Stimulated activated CD4-positive, alpha-beta T cell treated with anti-CD3 and anti-CD28 coated beads, Interleukin-1b, Interleukin-23, amount 100 ng/mL, for 1 hour (primary cell): ENCODE data around the gene SCEL.
"Not testable (repeated sequence)": the region's sequence is repeated elsewhere in the genome, so short reads cannot be mapped to it uniquely, and the experiment has no call there.

ENCODE experiments used
- DNase-seq, 2 donors: peaks; one replicate each; pipeline ENCODE4 v3.0.0-alpha.2; 2020; ENCODE audit warnings: low read depth in 2 of 2

SCEL gene, protein sequence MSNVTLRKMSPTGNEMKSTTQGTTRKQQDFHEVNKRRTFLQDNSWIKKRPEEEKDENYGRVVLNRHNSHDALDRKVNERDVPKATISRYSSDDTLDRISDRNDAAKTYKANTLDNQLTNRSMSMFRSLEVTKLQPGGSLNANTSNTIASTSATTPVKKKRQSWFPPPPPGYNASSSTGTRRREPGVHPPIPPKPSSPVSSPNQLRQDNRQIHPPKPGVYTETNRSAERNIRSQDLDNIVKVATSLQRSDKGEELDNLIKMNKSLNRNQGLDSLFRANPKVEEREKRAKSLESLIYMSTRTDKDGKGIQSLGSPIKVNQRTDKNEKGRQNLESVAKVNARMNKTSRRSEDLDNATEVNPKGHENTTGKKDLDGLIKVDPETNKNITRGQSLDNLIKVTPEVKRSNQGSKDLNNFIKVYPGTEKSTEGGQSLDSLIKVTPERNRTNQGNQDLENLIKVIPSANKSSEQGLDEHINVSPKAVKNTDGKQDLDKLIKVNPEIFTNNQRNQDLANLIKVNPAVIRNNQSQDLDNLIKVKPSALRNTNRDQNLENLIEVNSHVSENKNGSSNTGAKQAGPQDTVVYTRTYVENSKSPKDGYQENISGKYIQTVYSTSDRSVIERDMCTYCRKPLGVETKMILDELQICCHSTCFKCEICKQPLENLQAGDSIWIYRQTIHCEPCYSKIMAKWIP

DNA sequence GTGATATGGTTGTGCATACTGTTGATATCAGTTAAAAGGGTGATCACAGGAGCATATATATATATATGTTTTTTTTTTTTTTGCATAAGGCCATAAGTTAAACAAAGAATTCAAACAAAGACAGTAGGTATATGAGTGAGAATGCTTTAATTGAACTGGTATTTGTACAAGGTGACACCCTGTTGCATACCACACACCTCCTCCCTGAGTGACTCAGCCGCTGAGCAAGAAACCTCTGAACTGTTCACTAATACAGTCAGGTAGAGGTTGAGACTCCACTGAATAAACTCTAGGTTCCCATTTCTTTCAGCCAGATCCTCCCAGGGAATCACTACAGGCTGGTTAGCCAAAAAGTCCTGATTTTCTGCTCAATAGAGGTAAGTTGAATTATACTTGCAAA, at the start of gene SCEL:
SCEL (plus strand) TSS at position 259 of the 400 bp plus-strand sequence. CDS start 20,170 bp downstream, outside the sequence.
- no peak for DNase-seq

DNA sequence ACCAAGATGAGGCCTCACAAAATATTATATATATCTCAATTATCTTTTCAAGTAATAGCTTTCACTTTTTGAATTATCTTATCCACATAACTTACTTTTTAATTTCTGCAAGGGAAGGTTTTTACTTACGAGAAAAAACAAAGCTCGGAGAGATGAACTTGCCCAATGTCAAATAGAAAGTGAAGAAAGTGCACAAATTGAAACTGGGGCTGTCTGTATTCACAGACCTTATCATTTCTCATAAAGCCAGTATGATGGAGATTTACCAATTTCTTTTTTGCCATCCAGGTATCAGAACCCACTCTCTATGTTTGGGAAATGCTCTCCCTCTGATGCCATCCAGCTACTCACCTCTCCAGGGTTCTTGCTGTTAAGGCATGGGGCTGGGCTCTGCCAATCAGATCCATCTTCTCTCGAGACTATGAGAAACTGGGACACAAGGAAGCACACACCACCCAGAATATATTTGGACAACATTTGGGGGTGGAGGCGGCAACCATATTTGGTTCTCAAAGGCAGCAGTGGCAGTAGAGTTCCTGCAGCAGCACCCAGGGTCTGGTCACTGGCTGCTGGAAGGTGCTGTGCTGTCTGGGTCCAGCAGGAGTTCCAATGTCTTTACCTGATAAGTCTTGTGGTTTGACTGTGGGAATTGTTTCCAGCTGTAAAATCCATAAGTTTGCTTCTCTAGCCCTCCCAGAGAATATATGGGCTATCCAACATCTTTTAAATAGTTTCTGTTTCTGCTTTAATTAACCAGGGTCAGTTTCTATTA, 45.8 kb upstream of the SCEL start:
- DNase-seq = no peak

DNA sequence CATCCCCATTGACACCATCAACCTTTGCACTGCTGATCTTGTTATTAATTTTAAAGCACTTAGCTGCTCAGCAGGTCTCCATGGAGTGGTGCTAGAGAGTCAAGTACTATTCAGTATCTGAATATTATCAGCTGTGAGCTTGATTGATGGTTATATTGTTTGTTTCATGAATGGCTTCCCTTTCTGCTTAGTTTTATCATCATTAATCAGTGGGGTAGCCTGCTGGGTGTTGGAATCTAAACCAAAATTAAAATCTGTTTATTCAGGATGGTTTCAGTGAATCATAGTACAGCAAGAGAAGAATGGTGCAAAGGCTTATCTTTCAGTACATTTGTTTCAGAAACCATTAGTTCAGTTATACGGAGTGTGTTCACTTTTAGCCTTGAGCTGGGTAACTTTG, 42.5 kb upstream of the SCEL start:
- DNase-seq = no peak

DNA sequence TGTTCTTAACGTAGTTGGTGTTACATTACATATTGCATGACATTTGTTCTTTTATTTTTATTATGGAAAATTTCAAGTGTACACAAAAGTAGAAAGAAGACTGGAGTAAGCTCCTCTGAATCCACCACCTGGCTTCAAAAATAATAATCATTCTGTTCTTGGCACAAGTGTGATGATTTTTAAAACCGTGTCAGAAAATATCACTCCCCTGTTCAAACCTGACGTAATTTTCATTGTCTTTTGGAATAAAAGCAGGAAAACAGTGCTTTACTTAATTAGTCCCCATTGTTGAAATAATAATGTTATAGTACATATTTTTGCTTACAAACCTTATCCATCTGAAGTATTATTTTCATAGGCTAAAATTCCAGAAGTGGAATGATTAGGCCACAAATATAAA, 41.3 kb upstream of the SCEL start:
- no peak for DNase-seq

DNA sequence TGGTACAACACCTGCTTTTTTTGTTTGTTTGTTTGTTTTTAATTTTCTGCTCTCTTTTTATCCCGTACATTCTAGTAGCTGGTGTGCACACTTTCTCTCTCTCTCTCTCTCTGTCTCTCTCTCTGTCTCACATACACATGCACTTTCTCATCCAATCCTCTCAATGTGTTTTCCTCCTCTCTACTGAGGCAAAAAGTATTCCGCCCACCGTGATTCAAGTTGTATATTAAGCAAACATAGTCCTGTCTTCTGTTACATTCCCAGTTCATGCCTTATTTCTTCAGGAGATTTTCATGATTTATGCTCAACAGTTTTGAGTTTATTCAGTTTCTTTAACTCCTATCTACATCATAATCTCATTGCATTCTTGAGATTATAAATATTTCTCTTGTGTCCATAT, 38.2 kb upstream of the SCEL start:
- no peak for DNase-seq

DNA sequence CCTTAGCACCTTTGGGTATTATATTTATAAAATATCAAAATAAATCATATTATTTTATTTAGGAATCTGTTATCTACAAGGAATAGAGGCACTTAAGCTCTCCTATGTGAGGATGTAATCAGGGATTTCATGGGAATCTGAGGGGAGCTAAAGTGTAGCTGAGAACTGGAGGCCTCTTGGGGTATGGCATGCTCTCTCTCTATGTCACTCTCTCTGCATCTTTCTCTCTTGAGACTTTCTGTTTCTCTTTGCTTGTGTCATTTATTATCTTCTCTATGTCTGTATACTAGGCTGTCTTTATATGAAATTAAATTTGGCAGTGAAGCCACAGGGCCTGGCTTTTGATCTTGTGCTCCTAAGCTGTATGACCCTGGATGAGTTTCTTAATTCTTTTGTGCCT, 37.7 kb upstream of the SCEL start:
- no peak for DNase-seq

DNA sequence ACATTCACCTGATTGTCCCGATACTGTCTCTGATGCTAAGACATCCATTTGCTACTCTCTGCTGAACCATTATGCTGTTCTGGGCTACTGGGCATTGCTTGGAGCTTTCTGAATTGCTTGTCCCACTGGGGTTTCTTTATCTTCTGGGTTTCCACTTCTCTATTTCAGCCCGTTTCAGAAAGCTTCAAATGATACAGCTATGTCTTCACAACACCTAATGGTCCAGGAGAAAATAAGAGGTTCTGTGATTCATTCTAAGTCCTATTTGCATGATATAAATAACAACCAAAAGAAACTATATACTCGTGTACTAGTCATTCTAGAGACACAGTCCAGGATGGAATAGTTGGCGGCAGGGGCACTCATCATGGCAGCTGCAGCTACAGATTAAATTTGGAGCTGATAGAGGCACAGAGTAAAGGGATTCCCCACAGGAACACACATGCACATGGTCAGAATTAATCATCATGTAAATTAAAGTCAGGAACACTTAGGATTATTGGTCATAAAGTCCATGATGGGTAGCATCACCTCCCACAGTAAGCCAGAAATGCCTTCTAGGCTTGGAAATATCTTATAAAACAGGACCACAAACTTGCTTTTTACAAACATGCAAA, 33.3 kb upstream of the SCEL start:
- no peak for DNase-seq

DNA sequence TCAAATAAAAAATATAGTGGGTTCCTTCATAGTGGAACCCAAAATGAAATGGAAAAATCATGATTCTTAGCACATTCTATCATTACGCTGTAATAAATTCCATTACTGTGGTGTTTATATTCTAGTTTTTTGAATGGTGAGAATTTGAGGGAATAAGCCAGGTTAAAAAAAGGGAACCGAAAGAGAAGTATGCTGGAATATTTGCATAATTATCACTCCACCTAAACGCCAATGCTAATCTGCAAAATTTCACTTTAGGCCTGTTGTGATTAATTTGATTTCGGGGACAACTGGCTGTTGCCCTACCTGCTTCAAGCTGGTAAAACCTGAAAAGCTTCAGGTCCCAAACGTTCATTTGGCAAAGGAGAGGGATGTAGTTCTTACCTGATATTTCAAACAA, 32.1 kb upstream of the SCEL start:
- no peak for DNase-seq

DNA sequence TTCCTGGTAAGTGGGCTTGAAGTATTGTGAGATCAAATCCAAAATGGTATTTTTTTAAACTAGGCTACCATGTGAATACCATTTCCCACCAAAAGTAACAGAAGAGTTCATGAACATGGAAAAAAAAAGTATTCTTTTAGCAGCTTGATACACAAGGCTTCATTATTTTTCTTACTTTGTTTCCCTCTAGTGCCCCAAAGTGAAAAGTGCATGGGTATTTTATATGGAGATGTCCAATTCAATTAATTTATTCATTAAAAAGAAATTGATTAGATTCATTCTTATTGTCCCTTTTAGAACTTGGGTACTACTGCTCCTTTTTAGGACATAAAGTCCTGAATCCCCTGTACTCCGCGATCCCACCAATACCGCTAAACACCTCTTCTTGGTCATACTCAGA, 28.6 kb upstream of the SCEL start:
- DNase-seq = no peak

DNA sequence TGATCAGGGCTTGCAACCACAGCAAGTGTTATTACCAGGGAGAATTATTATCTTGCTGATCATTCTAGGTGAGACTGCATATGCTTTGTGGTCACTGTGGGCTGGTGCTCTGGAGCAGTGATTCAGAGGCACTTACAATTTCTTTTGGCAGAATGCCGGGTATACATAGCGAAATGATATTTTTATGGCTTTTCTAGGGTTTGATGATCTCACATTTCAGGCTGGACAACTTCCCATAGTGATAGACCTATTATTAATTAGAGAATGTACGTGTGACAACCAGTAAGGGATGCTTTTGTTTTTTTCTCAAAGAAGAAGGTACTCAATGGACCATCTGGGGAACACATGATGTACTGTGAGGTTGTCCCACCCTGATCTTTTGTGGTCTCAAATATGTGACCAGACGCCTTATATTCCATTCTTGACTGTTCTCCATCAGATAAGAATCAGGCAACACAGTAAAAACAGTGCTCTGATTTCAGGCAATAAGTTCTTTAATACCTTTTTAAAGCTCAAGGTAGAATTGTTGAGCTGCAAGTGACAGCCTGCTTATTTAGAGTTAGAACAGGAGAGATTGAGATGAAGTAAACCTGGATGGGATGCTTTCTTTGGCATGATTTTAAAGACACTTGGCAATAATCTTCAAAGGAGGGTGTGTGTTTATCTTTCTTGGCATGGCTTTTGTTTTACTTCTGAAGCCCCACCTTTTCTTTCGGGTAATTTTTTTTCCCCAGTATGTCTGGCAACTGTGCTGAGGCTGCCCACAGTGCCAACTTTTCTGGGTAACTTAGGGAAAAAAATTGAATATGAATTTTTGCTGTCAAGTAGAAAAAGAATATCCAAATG, 27.4 kb upstream of the SCEL start:
- no peak for DNase-seq

DNA sequence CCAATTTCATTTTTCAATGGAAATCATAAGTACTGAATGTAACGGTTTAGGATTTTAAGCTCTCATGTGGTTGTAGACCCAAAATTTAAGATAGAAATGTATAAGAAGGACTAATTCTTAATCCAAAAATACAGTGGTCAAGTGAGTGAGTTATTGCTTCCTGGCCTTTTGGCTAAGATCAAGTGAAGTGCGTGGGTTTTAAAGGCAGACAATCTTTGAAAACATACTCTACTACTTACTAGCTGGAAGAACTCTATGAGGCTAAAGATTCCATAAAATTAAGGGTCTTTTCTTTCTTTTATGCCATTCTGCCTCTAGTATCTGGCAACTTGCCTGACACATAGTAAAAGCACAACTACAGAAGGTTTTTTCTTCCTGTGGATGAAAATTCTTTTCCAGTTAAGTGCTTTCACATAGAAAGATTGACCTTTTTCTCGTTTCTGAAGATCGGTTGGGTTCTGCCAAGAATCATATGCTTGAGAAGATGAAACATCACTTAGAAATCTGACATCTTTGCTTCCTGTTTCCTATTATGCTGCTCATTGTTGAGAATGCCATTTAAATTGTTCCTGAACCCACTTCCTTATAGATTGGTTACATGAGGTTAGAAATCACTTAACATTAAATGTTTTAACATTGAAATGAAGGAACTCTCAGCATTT, 26.4 kb upstream of the SCEL start:
- DNase-seq = no peak

DNA sequence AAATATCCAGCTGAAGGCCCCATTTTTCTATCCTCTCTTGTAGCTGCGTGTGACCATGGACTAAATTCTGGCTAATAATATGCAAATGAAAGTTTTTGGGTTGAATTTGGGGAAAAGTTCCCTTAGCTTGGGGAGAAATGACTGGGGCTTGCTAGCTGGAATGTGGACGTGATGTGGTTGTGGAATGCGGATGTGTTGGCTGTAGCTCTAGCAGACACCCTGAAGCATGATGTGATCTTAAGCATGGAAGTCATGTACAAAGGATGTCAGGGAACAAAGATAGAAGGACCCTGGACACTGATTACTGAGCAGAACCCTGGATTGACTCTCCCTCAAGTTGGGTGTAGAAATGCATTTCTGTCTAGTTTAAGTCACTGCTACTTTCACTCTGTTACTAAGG, 25.4 kb upstream of the SCEL start:
- DNase-seq = no peak

DNA sequence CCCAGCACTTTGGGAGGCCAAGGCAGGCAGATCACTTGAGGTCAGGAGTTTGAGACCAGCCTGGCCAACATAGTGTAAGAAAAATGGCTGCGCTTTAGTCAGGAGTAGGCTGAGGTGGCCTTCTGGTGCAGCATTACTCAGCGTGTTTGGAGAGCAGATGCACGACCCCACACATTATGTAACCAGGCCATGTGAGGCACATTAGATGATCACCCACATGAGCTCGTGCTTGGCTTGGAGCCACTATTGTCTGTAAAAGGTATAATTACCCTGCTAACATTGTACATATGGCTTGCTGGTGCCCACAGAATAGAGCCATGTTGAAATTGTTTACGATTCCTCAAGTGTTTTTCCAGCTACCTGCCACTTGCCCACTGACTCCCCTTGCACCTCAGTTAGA, 24.0 kb upstream of the SCEL start:
- DNase-seq = no peak

DNA sequence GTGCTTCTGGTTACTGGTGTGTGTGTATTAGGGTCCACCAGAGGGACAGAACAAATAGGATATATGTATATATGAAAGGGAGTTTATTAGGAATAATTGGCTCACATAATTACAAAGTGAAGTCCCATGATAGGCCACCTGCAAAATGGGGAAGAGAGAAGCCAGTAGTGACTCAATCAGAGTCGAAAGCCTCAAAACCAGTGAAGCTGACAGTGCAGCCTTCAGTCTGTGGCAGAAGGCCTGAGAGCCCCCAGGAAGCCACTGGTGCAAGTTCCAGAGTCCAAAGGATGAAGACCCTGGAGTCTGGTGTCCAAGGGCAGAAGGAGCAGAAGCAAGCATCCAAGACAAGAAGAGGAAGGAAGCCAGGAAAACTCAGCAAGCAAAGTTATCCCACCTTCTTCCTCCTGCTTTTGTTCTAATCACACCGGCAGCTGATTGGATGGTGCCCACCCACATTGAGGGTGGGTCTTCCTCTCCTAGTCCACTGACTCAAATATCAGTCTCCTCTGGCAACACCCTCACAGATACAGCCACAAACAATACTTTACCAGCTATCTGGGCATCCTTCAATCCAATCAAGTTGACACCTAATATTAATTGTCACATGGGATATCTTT, 21.7 kb upstream of the SCEL start:
- no peak for DNase-seq

DNA sequence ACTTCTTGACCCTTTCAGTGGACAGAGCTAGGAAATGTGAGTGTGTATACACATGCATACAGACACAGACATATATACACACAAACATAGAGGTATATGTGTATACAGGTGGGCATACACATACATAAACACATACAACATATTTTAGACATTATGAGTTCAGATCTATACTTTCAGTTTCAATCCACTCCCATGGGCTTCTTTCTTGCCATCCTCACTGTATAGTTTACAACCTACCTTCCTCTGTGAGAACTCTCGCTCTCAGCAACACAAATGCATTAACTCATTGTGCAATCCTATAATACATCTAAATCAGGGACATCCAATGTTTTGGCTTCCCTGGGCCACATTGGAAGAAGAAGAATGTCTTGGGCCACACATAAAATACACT, 21.2 kb upstream of the SCEL start:
- DNase-seq = no peak

DNA sequence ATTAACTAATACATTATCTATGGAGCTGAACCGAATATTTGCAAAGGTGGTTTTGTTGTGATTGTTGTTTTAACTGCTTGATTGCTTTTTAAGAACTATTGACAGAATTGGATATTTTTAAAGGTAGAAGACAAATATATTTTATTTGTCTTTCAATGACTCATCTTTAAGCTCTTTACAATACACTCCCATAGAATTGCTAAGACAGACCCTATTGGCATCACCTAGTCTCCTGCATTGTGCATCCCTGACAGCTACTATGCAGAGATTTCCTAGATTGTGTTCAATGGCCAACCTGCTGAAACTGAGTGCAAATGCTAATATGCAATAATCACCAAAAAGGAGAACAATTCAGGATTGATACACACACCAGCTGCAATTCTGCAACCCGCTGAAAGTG, 19.7 kb upstream of the SCEL start:
- DNase-seq = no peak

DNA sequence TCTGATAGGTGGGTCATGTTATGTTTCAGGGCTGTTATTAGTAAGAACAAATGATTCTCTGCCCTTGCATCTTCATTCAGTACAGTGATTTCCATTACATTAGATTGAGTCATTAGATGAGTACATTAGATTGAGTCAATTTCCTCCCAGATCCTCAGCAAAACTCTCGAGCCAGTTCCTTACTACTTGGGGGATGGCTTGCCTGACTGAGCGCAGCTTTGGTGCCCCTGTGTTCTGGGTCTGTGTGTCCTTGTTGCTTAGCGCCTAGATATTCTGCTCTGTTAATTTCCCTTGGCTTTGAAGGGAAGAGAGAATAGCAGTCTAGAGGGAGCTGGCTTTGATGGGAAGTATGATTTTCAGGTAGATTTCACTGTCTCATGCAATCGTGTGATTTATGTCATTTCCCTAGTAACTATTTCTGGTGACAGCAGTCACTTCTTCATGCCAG, 19.1 kb upstream of the SCEL start:
- DNase-seq = no peak

DNA sequence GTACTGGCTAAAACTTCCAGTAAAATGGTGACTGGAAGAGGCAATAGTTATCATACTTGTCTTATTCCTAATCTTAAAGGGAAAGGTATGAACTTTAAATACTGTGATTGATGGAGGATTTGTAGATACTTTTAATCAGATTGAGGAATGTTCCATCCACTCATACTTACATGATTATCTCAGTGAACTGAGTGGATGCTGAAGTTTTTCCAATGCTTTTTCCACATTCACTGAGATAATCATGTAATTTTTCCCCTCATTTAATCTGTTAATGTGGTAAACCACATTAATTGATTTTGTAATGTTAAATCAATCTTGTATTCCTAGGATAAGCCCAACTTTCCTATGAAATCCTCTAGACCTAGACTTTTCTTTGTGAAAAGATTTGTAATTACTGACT, 17.2 kb upstream of the SCEL start:
- DNase-seq = no peak

DNA sequence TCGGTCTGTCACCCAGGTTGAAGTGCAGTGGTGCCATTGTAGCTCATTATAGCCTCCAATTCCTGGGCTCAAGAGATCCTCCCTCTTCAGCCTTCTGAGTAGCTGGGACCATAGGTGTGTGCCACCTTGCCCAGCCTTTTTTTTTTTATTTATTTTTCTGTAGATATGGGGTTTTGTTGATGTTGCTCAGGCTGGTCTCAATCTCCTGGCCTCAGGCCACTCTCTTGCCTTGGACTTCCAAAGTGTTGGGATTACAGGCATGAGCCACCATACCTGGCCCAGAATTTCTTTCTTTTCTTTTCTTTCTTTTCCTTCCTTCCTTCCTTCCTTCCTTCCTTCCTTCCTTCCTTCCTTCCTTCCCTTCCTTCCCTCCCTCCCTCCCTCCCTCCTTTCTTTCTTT, 16.1 kb upstream of the SCEL start:
- DNase-seq = not testable (repeated sequence)

DNA sequence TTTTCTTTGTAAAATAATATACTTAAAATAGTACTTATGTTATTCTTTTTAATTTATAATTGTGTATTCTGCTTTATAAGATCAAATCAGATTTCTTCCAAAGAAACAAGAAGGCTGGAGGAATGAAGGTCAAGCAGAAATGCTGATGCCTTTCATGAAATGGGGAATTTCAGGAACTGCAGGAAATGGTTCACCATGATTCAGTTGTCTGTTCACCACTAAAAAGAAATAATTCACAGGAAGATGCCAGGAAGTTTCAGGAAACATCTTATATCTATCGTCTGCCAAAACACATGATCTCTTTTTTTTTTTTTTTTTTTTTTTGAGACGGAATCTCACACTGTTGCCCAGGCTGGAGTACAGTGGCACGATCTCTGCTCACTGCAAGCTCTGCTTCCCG, 15.7 kb upstream of the SCEL start:
- DNase-seq = no peak
